T-helper 2 cell (primary cell): ENCODE data around the gene SMIM10.
"Not testable (repeated sequence)": the region's sequence is repeated elsewhere in the genome, so short reads cannot be mapped to it uniquely, and the experiment has no call there.

ENCODE experiments used
- DNase-seq, 5 experiments: peaks; one replicate each; pipeline versions ENCODE4 v3.0.0 to v3.0.0-alpha.2; 2012 to 2022
- total RNA-seq, 2 donors: gene quantifications; one replicate each; lab custom pipeline; 2026; lab: John Stamatoyannopoulos, UW

SMIM10 gene
- total RNA-seq = 0.07 to 0.31 reads per million in 2 donors

DNA sequence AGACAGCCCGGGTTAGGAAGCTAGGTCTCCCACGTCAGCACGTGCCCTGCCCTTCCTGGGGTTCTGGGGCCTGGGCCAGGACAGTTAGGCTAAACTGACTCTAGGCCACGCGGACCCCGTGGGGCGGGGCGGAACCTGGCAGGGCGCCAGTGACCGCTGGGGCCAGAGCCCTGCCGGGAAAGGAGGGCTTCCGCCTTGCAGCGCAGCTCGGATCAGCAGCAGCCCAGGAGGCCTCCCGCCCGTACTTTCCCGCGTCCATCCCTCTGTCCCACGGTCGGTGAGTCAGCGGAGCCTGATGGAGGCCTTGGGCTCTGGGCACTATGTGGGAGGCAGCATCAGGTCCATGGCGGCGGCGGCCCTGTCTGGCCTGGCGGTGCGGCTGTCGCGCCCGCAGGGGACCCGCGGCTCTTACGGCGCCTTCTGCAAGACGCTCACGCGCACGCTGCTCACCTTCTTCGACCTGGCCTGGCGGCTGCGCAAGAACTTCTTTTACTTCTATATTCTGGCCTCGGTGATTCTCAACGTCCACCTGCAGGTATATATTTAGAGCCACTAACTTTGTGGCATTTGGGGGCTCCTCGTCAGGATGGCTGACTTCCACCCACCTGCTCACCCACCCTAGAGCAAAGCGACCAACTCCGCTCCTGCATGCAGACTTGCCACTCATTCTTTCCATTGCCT, at the start of gene SMIM10:
TSS of gene SMIM10 (plus strand) at position 191 of the 681 bp plus-strand sequence. CDS start at position 296, 105 bp downstream.
- DNase-seq = peak in 1 of 5 experiments; percentile 3

DNA sequence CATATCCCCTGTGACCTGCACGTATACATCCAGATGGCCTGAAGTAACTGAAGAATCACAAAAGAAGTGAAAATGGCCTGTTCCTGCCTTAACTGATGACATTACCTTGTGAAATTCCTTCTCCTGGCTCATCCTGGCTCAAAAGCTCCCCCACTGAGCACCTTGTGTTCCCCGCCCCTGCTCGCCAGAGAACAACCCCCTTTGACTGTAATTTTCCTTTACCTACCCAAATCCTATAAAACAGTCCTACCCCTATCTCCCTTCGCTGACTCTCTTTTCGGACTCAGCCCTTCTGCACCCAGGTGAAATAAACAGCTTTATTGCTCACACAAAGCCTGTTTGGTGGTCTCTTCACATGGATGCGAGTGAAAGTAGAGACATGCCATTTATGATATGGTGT, 44.4 kb upstream of the SMIM10 start:
- not testable (repeated sequence) for DNase-seq

DNA sequence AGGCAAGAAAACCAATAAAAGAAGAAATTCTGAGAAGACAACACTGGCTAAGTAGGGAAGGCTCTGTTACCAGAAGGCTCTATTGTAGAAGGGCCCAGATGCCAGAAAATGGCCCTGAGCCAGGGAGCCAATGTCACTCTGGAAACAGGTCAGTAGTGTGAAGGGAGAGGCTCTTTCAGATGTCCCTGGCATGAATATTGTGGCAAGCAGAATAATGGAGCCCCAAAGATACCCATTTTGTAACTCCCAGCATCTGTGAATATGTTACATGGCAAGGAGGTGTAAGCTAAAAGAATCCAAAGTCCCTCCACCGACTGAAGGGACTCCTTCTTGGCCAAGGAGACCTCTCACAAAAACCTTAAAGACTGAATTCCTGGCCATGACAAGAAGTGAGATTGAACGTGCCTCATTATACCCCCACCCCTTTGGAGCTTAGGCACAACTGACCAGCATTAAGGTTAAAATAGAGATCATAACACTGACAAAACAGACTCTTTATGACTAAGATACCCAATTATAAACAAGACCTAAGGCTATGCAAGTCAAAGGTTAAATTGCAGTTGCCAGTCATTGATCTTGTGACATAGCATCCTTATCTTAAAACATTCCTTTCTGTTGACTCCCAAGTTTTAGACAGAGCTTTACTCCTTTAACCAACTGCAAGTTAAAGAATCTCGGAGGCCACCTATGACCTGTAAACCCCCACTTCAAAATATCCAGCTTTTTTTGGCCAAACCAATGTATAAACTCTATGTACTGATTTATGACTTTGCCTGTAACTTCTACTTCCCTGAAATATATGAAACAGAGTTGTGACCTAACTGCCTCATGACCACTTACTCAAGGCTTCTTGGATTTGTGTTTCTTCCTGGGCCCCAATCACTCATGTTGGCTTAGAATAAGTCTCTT, 42.2 kb upstream of the SMIM10 start:
- DNase-seq = no peak

DNA sequence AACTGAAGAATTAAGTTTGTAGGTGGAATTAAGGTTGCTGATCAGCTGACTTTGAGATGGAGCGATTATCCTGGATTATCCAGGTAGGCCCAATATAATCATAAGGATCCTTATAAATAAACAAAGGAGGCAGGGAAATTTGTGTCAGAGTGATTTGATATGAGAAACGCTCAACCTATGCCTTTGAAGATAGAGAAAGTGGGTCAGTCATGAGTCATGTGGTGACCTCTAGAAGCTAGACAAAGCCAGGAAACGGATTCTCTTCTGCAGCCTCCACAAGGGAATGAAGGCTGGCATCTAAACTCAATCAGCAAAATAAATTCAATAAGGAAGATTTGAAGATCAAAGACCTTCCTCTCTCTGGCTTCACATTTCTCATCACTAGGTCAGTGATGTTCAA, 41.5 kb upstream of the SMIM10 start:
- DNase-seq = no peak

DNA sequence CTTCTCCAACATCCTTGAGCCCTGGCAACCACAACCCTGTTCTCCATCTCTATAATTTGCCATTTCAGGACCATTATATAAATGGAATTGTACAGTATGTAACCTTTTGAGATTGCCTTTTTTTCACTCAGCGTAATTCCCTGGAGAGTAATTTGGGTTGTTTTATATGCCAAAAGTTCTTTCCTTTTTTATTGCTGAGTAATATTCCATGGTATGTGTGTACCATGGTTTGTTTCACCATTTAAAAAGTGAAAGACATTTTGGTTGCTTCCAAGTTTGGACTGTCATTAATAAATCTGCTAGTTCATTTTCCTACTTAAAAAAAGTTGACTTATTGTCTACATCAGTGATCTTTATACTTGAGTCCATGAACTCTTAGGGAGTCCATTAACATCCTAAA, 33.0 kb upstream of the SMIM10 start:
- DNase-seq = no peak

DNA sequence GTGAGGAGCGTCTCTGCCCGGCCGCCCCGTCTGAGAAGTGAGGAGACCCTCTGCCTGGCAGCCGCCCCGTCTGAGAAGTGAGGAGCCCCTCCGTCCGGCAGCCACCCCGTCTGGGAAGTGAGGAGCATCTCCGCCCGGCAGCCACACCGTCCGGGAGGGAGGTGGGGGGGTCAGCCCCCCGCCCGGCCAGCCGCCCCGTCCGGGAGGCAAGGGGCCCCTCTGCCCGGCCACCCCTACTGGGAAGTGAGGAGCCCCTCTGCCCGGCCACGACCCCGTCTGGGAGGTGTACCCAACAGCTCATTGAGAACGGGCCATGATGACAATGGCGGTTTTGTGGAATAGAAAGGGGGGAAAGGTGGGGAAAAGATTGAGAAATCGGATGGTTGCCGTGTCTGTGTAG, 30.4 kb upstream of the SMIM10 start:
- not testable (repeated sequence) for DNase-seq

DNA sequence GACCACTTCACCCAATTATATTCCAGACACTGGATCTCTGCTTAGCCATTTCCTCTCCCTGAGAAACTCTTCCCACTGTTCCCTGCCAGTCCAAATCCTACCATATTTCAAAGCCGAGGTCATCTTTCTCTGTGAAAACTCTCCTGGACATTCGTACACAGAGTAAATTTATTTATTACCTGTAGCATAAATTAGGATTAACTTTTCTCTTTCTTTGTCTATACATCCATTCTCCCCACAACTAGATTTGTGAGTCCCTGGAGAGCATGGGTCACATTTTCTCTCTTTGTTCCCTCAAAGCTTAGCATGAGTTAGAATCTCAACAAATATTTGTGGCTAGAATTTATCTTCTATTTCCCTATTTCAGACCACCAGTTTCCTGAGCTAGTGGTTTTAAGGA, 27.8 kb upstream of the SMIM10 start:
- DNase-seq = no peak

DNA sequence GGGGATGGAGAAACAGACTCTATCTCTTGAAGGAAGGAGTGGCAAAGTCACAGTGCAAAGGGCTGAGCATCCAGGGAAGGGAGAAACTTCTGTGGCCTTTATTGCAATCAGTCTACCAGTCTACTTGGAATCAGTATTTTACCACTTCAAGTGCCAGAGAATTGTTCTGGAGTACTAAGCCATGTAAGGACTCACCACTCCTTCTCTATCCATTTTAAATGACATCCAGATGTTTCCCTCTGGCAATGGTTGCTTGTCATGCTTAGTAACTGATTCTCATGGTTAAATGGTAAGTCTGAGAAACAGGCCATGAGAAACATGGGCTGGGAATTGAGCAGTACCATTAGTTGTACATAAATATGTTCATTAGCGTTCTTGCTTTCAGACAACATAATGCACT, 21.1 kb upstream of the SMIM10 start:
- DNase-seq = no peak

DNA sequence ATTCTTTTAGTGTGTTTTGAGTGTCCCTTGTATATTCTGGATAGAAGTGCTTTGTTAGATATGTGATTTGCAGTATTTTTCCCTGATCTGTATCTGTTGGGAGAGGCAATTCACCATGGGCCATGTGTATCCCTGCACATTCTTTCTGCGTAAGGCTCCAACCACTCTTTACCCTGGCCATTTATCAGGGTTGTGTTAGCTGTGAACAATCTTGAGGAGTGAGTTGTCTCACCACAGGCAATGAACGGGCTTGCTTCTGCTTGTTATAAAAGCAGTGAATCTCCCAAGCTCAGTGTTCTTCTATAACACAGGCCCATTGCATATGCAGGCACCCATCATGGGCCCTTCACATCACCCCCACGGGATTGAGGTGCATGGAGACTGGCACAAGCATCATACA, 18.9 kb upstream of the SMIM10 start:
- no peak for DNase-seq

DNA sequence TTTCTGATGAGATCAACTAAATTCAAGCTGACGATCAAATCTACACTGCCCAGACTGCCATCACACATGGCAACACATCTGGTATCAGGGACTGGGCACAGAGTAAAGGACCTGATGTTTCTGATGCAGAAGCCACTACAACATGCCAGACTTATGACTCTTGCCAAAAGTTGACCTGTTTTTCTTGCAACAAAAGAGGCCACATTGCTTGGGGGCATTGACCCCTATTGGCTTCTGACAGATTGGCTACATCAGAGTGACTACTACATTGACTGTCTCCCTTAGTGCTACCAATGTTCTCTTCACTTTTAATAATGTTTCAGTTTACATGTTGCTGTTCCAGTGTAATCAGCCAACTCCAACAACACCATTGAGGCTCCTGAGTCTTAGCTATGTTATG, 15.3 kb upstream of the SMIM10 start:
- no peak for DNase-seq

DNA sequence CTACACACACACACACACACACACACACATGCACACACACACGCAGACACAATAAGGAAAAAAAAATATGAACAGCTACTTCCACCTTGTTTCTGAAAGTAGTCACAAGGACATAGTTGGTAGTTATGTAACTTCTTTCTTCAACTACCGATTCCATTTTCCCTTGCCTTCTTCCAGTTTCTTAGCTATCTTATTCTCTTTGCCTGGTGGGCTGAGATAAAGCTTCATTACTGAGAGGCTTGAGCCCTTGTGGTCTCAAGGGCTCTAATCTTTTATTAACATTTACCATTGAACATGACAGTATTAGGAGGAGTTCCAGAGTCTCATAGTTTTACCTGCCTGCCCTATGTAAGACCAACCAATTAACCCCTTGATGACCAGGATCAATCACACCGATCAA, 8.9 kb upstream of the SMIM10 start:
- DNase-seq = no peak

DNA sequence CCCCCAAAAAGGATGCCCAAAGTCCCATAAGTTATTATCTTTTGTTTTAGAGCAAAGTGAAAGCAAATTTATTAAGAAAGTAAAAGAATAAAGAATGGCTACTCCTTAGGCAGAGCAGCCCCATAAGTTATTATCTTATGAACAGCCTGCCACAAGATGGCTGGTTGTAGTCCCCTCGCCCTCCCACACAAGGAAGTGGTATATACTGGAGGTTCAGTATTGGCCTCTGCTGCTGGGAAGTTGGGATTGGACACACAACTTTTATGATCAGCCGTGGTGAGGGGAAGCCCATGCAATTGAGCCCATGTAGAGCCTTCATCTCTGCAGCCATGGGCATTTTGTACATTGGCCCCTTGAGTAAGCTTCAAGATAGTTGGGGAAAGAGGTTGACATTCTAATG, 8.0 kb upstream of the SMIM10 start:
- DNase-seq = no peak

DNA sequence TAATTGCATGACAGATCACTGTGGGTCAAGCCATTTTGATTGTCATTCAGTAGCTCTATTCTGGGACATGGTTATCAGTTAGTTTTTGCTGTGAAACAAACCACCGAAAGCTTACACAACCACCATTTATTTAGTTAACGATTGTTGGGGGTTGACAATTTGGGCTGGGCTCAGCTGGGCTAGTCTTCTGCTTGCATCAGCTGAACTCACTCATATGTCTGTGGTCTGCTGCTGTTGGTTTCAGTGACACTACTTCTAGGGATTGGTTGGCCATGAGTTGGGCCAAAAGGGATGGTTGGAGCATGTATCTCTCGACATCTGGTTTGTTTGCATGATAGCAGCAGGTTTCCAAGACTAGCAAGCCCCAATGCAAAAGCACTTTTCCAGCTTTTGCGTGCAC, 5.3 kb upstream of the SMIM10 start:
- DNase-seq = no peak

DNA sequence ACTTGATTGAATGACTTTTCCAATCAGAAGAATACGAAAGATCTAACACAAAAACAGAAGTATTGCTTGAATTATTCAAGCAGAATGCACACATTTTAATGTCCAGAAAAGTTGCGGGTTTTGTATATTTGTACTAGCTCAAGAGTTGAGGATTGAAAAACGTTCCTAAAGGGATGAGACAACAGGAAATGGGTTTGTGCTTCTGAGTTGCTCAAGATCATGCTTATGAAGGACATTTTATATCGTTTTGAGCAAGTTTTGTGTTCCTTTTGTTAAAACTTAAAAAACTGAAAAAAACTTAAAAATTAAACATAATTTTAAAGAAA, 353 bp upstream of the SMIM10 start:
- DNase-seq = no peak

DNA sequence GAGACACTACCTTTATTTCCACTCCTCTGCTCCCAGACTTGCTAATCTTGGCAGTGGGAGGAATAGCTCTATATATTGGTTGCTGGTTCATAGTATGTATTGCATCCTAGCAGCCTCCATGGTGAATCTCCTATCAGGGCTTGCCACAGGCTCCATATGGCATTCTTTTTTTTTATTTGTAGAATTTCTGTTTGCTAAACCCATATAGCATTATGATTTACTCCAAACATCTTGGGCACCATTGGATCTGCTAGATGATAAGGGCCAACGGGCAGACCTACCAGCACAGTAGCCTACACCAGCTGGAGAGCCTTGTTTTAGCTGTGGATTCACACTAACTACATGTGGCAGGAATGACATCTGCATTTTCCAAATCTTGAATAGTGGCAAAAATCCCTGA, 6.9 kb downstream of the SMIM10 start:
- DNase-seq = no peak

DNA sequence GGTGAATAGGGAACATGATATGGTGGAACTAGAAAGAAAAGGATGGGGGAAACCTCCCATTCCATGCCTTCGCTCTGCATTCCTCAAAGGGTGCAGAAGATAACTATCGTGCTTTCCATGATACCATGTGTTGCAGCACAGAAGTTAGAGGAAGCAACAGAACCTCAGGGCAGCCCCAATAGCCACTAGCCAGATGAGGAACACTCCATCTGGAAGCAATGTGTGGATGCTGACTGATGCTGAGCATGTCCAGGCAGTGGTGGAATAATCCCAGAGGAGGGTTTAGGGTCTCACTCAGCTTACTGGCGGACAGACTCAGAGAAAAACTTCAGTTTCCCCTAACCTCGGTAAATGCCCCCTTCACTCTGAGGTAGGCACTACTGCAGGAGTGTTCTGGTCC, 7.5 kb downstream of the SMIM10 start:
- no peak for DNase-seq

DNA sequence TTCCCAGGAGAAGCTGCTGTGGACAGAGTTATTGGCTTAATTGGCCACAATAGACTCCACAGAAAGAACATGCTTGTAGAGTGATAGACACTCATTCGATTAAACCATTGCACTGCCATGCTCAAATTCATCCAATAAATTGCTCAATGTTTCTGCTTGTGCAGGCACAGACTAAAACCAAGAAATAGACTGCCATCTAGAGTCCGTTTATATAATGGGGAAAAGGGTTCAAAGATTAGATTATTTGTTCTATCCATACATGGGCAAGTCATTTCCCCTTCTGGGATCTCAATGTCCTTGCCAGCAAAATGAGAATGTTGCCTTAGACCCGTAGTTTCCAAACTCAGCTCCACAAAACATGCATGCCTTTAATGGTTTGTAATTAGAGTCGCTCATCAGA, 8.7 kb downstream of the SMIM10 start:
- peak in 1 of 5 experiments; percentile 41 for DNase-seq

DNA sequence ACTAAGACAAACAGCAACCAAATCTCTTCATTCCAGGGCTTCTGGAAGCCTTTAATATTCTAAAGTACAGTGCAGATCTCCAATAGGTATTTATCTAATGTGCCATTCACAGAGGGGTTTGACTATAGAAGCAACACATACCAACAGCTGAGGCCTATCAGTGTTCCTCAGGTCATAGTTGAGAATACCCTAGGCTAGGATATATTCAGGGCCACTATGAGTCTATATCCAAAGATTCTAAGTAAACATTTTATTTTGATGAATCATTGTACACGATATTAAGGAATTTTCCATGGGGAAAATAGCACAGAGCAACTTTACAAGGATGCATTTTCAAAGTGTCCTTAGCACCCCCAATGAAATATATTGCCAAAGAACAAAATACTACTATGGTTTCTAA, 9.7 kb downstream of the SMIM10 start:
- DNase-seq = no peak

DNA sequence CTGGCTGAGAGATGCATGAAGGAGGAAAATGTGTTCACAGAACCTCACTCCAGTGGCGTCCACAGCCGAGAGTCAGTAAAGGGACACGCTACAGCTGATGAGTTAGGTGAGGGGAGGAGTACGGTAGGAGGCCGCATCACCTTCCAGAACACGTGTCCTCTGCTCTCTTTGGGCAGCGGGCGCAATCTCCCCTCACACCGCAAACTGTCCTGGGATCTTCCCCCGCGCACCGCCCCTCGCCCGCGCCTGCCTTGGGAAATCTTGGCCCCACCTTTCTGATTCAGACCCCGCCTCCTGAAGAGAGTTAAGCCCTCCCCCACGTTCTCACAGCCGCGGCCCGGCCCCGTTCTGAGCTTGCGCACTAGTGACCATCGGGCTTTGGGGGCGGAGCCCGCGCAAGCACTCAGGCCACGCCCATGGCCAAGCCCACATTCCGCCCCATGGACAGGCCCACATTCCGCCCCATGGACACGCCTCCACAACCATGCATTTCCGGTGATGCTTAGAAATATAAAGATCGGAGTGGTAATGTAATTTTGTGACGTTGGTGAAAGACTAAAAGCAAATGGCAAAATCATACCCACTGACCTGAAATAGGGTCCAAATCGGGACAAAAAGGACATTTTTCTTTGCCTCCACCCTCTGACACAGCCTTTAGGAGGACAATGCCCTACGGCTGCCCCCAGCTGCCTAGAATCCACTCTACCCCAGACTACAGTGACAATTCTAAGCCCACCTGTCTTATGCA, 13.3 kb downstream of the SMIM10 start:
- peak; percentile 65 to 89 (median 77) for DNase-seq

DNA sequence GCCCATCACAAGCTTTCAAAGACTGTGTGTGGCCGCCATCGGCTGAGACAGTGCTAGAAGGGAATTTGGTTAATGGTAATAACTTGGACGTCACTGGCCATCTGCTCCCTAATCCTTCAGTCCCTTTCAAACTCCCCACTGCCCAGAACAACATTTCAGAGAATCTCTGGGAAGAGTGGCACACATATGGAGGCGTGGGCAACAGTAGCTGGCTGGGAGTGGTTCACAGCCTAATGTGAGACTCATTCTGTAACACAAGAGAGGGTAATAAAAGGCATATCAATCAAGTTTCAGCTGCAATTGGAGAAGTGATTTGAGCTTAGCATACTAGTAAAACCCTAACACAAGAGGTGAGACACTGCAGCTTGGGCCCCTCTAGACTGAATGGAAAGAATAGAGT, 15.4 kb downstream of the SMIM10 start:
- DNase-seq = no peak

DNA sequence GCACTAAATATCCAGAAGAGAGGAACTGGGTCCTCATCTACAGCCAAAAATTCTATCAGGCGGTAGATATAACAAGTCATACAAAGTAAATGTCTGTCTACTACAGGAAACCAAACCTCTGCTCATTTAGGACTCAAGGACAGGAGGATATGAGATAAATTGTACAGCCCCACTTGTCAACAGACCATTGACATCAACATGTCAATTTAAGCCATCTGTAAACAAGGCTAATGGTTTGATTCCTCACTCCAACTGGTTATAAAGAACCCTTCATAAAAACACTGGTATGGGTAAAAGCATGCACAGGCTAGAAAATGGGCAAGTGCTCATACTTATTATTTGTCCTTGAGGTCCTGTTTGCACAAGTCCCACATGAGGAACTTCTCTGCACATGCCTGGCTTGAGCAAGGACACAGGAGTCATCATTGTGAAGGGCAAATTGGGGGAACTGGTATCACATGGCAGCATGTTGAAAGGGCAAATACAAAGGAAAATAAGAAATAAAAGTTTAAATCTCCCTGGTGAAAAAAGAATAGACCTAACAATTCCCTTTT, 18.3 kb downstream of the SMIM10 start:
- no peak for DNase-seq

DNA sequence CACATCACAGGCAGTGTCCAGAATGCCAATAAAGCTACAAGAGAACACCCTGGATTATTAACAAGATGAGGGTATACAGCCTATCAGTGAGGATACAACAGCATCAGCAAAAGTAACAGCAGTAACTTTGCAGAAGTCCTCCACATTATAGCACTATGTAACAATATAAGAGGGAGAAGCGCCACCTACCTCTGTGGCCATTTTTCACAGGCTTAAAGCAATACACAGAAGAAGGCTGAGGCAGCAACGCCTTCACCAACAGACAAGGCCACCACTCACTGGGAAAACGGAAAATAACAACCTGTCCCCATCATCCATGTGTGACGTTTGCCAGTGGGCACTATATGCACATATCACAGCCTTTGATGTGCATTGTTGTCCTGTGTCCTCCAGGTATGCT, 19.0 kb downstream of the SMIM10 start:
- no peak for DNase-seq

DNA sequence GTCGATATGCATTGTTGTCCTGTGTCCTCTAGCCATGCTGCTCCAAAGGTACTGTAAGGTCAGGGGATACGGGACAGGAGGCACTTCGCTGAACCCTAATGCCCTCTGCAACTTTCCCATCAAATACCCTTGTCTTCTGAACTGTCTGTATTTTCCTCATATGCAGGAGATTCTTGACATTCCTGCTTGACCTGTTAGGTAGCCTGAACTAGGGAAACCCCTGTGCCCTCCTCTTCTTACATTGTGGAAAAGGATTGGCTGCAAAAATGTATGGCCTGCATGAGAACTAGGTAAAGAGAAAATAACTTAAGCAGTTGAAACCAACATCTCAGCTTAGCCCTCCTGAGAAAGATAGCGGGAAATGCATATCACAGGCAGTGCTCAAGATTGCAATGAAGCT, 20.1 kb downstream of the SMIM10 start:
- DNase-seq = no peak
